T-helper 1 cell treated with Interleukin-12 subunit alpha and Interleukin-12 subunit beta and Interleukin-4 antibody, amounts not matched to agents 30 μg/mL and 1 μg/mL, for 36 hours (primary cell): Measurements from ENCODE around the gene HAAO.

ENCODE experiments used
- H3K27ac Mint-ChIP-seq: one replicate; pipeline ENCODE4 v1.8.0; 2021; ENCODE audit warnings: mild to moderate bottlenecking, mixed read lengths
- H3K27me3 Mint-ChIP-seq: one replicate; pipeline ENCODE4 v1.8.0; 2021; ENCODE audit warnings: low read depth, mixed read lengths
- H3K36me3 Mint-ChIP-seq: one replicate; pipeline ENCODE4 v1.8.0; 2021; ENCODE audit warnings: low read depth, mixed read lengths
- H3K4me1 Mint-ChIP-seq: one replicate; pipeline ENCODE4 v1.8.0; 2021; ENCODE audit warnings: low read depth, mixed read lengths
- H3K4me3 Mint-ChIP-seq: one replicate; pipeline ENCODE4 v1.8.0; 2021; ENCODE audit warnings: mild to moderate bottlenecking, moderate library complexity, mixed read lengths
- H3K9me3 Mint-ChIP-seq: one replicate; pipeline ENCODE4 v1.8.0; 2021; ENCODE audit warnings: mixed read lengths

The HAAO gene

GRCh38 chr2:42806786-42807185 is 14.4 kb upstream of the HAAO start:
- no peaks in the 10 kb centered on the region for H3K36me3 Mint-ChIP-seq
- H3K27me3 Mint-ChIP-seq: peaks cover 19% of the 10 kb centered on the region
- no peak overlapping the region for H3K27ac Mint-ChIP-seq
- no peaks in the 10 kb centered on the region for H3K9me3 Mint-ChIP-seq
- peaks cover 12% of the 10 kb centered on the region for H3K4me1 Mint-ChIP-seq
- no peak overlapping the region for H3K4me3 Mint-ChIP-seq

- H3K27me3 Mint-ChIP-seq: peaks cover 24% of the 10 kb centered on the region
- H3K27ac Mint-ChIP-seq: no peak overlapping the region
- peaks cover 10% of the 10 kb centered on the region for H3K4me1 Mint-ChIP-seq
- no peak overlapping the region for H3K4me3 Mint-ChIP-seq
- H3K36me3 Mint-ChIP-seq: no peaks in the 10 kb centered on the region
- H3K9me3 Mint-ChIP-seq: no peaks in the 10 kb centered on the region
These were observed 12.5 kb upstream of the HAAO start for GRCh38 chr2:42804891-42805290.

GRCh38 chr2:42804338-42804737 is 12.0 kb upstream of the HAAO start:
- Mint-ChIP-seq H3K4me1 (peaks cover 8% of the 10 kb centered on the region), H3K27me3 (peaks cover 24% of the 10 kb centered on the region), H3K36me3 (no peaks in the 10 kb centered on the region), H3K27ac (no peak overlapping the region), H3K9me3 (no peaks in the 10 kb centered on the region), H3K4me3 (no peak overlapping the region)

GRCh38 chr2:42802150-42802549 is 9.8 kb upstream of the HAAO start:
- Mint-ChIP-seq H3K27ac (no peak overlapping the region), H3K9me3 (no peaks in the 10 kb centered on the region), H3K4me3 (no peak overlapping the region), H3K4me1 (peaks cover 5% of the 10 kb centered on the region), H3K27me3 (peaks cover 19% of the 10 kb centered on the region), H3K36me3 (no peaks in the 10 kb centered on the region)

DNA sequence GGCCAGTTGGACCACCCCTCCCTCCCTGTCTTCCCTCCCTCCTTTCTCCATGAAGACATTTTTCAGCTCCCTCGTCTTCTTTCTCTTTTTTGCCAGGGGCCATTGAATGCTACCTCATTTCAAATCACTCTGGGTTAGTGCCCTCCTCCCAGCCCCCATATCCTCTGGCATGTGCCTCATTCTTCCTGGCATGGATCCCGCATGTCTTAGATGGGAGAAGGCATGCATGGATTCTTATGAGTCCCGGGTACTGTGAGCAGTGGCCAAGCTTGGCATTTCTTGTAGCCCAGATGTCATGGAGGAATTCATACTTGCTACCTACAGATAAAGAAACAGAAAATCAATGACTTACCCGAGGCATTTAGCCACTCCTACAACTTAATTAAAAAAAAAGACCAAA is 9.0 kb upstream of the HAAO start:
- Mint-ChIP-seq H3K36me3 (no peaks in the 10 kb centered on the region), H3K4me1 (peaks cover 8% of the 10 kb centered on the region), H3K9me3 (no peaks in the 10 kb centered on the region), H3K27ac (no peak overlapping the region), H3K27me3 (peaks cover 19% of the 10 kb centered on the region), H3K4me3 (no peak overlapping the region)

DNA sequence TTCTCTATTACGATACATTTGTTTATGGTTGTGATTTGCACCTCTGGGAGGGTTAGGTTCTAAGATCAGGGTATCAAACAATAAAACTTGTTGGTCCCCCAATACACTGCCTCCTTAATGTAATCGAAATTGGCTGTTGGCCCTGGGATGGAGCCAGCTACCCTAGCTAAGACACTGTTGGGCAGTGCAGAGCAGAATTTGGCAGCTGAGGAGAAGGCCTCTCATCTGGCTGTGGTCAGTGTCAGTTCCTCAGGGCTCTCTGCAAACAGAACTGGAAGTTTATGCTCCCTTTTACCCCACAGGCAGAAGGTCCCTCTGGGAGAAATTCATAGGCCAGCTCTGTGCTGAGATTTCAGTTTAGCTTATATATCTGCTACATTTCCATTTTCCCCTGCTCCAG is 8.6 kb upstream of the HAAO start:
- Mint-ChIP-seq H3K4me1 (peaks cover 10% of the 10 kb centered on the region), H3K27ac (no peak overlapping the region), H3K9me3 (no peaks in the 10 kb centered on the region), H3K4me3 (no peak overlapping the region), H3K36me3 (no peaks in the 10 kb centered on the region), H3K27me3 (peaks cover 19% of the 10 kb centered on the region)

DNA sequence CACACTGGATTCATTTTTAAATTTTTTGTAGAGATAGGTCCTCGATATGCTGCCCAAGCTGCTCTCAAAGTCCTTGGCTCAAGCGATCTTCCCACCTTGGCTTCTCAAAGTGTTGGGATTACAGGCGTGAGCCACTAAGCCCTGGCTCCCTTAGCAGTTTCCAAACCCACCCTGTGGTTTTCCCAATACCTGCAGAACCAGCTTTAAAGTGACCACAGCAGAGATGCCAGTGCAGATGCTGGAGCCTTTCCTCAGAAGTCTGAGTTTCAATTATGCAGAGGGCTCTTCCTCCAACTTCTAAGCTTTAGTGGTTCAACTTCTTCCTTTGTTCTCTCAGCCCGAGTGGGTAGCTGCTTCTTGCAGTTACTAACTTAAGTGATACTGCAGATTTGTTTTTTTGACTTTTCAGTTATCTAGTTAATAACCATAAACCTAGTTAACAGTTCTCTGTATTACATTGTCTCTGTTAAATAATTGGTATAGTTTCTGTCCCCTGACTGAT is 8.1 kb upstream of the HAAO start:
- H3K4me1 Mint-ChIP-seq: peaks cover 14% of the 10 kb centered on the region
- H3K4me3 Mint-ChIP-seq: no peak overlapping the region
- peaks cover 21% of the 10 kb centered on the region for H3K27me3 Mint-ChIP-seq
- H3K9me3 Mint-ChIP-seq: no peaks in the 10 kb centered on the region
- no peak overlapping the region for H3K27ac Mint-ChIP-seq
- H3K36me3 Mint-ChIP-seq: no peaks in the 10 kb centered on the region

GRCh38 chr2:42799881-42800280 is 7.5 kb upstream of the HAAO start:
- Mint-ChIP-seq H3K36me3 (no peaks in the 10 kb centered on the region), H3K9me3 (no peaks in the 10 kb centered on the region), H3K27ac (no peak overlapping the region), H3K4me1 (peaks cover 15% of the 10 kb centered on the region), H3K27me3 (peaks cover 21% of the 10 kb centered on the region), H3K4me3 (no peak overlapping the region)

- H3K4me3 Mint-ChIP-seq: no peak overlapping the region
- H3K27me3 Mint-ChIP-seq: peaks cover 30% of the 10 kb centered on the region
- H3K36me3 Mint-ChIP-seq: no peaks in the 10 kb centered on the region
- H3K9me3 Mint-ChIP-seq: no peaks in the 10 kb centered on the region
- no peak overlapping the region for H3K27ac Mint-ChIP-seq
- H3K4me1 Mint-ChIP-seq: peaks cover 22% of the 10 kb centered on the region
These were observed 4.9 kb upstream of the HAAO start for GRCh38 chr2:42797281-42797680.

GRCh38 chr2:42796427-42797248 is 4.3 kb upstream of the HAAO start:
- Mint-ChIP-seq H3K4me1 (peaks cover 24% of the 10 kb centered on the region), H3K9me3 (no peaks in the 10 kb centered on the region), H3K4me3 (no peak overlapping the region), H3K36me3 (no peaks in the 10 kb centered on the region), H3K27me3 (peaks cover 34% of the 10 kb centered on the region), H3K27ac (peak overlapping the region; percentile 49)

- H3K27me3 Mint-ChIP-seq: peaks cover 38% of the 10 kb centered on the region
- no peaks in the 10 kb centered on the region for H3K9me3 Mint-ChIP-seq
- no peak overlapping the region for H3K4me3 Mint-ChIP-seq
- peaks cover 23% of the 10 kb centered on the region for H3K4me1 Mint-ChIP-seq
- peaks cover 3% of the 10 kb centered on the region for H3K36me3 Mint-ChIP-seq
- H3K27ac Mint-ChIP-seq: no peak overlapping the region
These were observed 3.5 kb upstream of the HAAO start for GRCh38 chr2:42795841-42796301.

DNA sequence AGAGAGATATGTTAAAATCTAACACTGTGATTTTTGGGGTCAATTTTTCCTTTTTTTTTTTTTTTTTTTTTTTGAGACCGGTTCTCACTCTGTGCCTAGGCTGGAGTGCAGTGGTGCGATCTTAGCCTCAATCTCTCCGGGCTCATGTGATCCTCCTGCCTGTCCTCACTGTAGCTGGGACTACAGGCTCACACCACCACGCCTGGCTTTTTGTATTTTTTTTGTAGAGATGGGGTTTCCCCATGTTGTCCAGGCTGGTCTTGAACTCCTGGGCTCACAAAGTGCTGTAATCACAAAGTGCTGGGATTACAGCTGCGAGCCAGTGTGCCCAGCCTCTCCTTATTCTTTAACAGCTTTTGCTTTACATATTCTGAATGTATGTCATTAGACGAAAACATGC is 2.9 kb upstream of the HAAO start:
- H3K9me3 Mint-ChIP-seq: no peaks in the 10 kb centered on the region
- H3K27ac Mint-ChIP-seq: no peak overlapping the region
- H3K36me3 Mint-ChIP-seq: peaks cover 3% of the 10 kb centered on the region
- peaks cover 20% of the 10 kb centered on the region for H3K4me1 Mint-ChIP-seq
- peaks cover 39% of the 10 kb centered on the region for H3K27me3 Mint-ChIP-seq
- H3K4me3 Mint-ChIP-seq: no peak overlapping the region

DNA sequence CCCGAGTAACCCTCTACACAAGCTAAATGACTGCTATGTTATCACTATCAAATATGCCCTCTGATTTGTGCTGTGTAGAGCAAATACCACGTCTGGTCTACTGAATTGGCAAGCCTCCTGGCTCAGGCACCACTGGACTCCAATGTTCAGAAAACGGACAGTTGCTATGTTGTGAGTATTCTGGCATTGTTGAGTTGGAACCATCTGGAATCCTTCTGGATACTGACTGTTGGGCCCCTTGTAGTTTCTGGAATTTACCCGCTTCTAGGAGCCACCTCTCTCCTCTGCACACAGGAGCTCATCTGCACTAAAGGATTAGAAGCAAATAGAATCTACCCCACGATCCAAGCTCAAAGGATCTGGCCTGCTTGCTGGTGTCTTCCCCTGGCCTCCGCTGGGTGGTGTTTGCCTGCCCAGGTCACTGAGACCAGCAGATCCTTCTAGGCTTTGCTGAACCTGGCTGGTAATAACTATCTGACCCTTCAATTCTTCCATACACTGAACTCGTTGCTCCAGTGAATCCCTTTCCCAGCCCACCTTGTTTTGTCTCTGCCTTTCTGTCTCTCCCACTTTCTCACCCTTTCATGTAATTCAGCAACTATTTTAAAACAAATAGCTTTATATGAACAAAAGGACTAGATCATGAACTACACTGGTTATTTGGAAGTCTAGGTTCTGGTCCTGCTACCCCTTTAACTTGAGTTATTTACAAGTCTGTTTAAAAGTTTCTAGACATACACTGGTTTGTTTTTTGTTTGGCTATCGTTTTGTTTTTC is 2.1 kb upstream of the HAAO start:
- Mint-ChIP-seq H3K4me1 (peaks cover 20% of the 10 kb centered on the region), H3K27ac (no peak overlapping the region), H3K27me3 (peaks cover 46% of the 10 kb centered on the region), H3K36me3 (peaks cover 3% of the 10 kb centered on the region), H3K4me3 (no peak overlapping the region), H3K9me3 (no peaks in the 10 kb centered on the region)

- no peak overlapping the region for H3K27ac Mint-ChIP-seq
- H3K4me3 Mint-ChIP-seq: peak overlapping the region; percentile 36
- peaks cover 46% of the 10 kb centered on the region for H3K27me3 Mint-ChIP-seq
- no peaks in the 10 kb centered on the region for H3K9me3 Mint-ChIP-seq
- H3K36me3 Mint-ChIP-seq: peaks cover 3% of the 10 kb centered on the region
- peaks cover 20% of the 10 kb centered on the region for H3K4me1 Mint-ChIP-seq
These were observed 1.2 kb upstream of the HAAO start for GRCh38 chr2:42793334-42794270.
